SK-N-SH (cell line): ENCODE results near the gene ITIH1.
"Not testable (repeated sequence)": the region's sequence is repeated elsewhere in the genome, so short reads cannot be mapped to it uniquely, and the experiment has no call there.

Experiments used
- EP300 ChIP-seq, 2 experiments: IDR thresholded peaks; 2 replicates each; pipeline versions ENCODE4 v1.4.0 to v1.6.1; 2012; ENCODE audit warnings: borderline replicate concordance in 1 of 2, low read depth in 1 of 2, low read length in 1 of 2
- EZH2phosphoT487 ChIP-seq: fragments of 200-600 bp; sonication (generic); IDR thresholded peaks from 2 replicates; pipeline ENCODE4 v1.6.1; 2017; ENCODE audit warnings: low read depth, mixed run types, mild to moderate bottlenecking, antibody characterized with exemption, moderate library complexity, borderline replicate concordance
- FOXM1 ChIP-seq: IDR thresholded peaks from 2 replicates; pipeline ENCODE4 v1.4.0; 2012; ENCODE audit warnings: low read depth, mild to moderate bottlenecking
- JUND ChIP-seq: IDR thresholded peaks from 2 replicates; pipeline ENCODE4 v1.4.0; 2012
- POLR2AphosphoS5 ChIP-seq: IDR thresholded peaks from 2 replicates; pipeline ENCODE4 v1.6.1; 2012; ENCODE audit warnings: low read depth, low read length
- SMC3 ChIP-seq: IDR thresholded peaks from 2 replicates; pipeline ENCODE4 v1.6.1; 2012; ENCODE audit warnings: low read depth, low read length, improper control_type of control experiment
- TAF1 ChIP-seq: IDR thresholded peaks from 2 replicates; pipeline ENCODE4 v1.6.1; 2012; ENCODE audit warnings: low read depth, mild to moderate bottlenecking, low read length, moderate library complexity, borderline replicate concordance
- YY1 ChIP-seq: IDR thresholded peaks from 2 replicates; pipeline ENCODE4 v1.4.0; 2012; ENCODE audit warnings: low read depth, mild to moderate bottlenecking
- TF ChIP-seq, protein P1 (sequence below): IDR thresholded peaks from 2 replicates; pipeline ENCODE4 v1.4.0; 2012; ENCODE audit warnings: low read depth
- TF ChIP-seq, protein P2 (sequence below): fragments of 200-600 bp; sonication (generic); IDR thresholded peaks from 2 replicates; pipeline ENCODE4 v1.6.1; 2017; ENCODE audit warnings: antibody characterized with exemption, mild to moderate bottlenecking, moderate library complexity
- TF ChIP-seq, protein P3 (sequence below): fragments of 150-350 bp; IDR thresholded peaks from 2 replicates; pipeline ENCODE4 v1.6.1; 2016; ENCODE audit warnings: mild to moderate bottlenecking, low read depth, low read length
- TF ChIP-seq, protein P4 (sequence below): IDR thresholded peaks from 2 replicates; pipeline ENCODE4 v1.6.1; 2012; ENCODE audit warnings: mild to moderate bottlenecking, low read depth, low read length, moderate library complexity

DNA sequence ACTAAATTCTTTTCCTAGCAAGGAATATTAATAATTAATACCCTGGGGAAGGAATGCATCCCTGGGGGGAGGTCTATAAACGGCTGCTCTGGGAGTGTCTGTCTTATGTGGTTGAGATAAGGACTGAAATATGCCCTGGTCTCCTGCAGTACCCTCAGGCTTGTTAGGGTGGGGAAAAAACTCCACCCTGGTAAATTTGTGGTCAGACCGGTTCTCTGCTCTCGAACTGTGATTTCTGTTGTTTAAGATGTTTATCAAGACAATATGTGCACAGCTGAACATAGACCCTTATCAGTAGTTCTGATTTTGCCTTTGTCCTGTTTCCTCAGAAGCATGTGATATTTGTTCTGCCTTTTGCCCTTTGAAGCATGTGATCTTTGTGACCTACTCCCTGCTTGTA is 48.6 kb upstream of the ITIH1 start:
- TF ChIP-seq, protein P1, sequence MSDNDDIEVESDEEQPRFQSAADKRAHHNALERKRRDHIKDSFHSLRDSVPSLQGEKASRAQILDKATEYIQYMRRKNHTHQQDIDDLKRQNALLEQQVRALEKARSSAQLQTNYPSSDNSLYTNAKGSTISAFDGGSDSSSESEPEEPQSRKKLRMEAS: not testable (repeated sequence)
- TF ChIP-seq, protein P2, sequence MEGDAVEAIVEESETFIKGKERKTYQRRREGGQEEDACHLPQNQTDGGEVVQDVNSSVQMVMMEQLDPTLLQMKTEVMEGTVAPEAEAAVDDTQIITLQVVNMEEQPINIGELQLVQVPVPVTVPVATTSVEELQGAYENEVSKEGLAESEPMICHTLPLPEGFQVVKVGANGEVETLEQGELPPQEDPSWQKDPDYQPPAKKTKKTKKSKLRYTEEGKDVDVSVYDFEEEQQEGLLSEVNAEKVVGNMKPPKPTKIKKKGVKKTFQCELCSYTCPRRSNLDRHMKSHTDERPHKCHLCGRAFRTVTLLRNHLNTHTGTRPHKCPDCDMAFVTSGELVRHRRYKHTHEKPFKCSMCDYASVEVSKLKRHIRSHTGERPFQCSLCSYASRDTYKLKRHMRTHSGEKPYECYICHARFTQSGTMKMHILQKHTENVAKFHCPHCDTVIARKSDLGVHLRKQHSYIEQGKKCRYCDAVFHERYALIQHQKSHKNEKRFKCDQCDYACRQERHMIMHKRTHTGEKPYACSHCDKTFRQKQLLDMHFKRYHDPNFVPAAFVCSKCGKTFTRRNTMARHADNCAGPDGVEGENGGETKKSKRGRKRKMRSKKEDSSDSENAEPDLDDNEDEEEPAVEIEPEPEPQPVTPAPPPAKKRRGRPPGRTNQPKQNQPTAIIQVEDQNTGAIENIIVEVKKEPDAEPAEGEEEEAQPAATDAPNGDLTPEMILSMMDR: not testable (repeated sequence)
- not testable (repeated sequence) for TF ChIP-seq POLR2AphosphoS5; EZH2phosphoT487; YY1; EP300 (IDR thresholded peaks at IDR 0.05; ENCODE audit: borderline replicate concordance in 1 of 2, low read depth in 1 of 2, low read length in 1 of 2); TAF1; FOXM1; SMC3; JUND
- TF ChIP-seq, protein P3, sequence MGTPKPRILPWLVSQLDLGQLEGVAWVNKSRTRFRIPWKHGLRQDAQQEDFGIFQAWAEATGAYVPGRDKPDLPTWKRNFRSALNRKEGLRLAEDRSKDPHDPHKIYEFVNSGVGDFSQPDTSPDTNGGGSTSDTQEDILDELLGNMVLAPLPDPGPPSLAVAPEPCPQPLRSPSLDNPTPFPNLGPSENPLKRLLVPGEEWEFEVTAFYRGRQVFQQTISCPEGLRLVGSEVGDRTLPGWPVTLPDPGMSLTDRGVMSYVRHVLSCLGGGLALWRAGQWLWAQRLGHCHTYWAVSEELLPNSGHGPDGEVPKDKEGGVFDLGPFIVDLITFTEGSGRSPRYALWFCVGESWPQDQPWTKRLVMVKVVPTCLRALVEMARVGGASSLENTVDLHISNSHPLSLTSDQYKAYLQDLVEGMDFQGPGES: not testable (repeated sequence)
- TF ChIP-seq, protein P4, sequence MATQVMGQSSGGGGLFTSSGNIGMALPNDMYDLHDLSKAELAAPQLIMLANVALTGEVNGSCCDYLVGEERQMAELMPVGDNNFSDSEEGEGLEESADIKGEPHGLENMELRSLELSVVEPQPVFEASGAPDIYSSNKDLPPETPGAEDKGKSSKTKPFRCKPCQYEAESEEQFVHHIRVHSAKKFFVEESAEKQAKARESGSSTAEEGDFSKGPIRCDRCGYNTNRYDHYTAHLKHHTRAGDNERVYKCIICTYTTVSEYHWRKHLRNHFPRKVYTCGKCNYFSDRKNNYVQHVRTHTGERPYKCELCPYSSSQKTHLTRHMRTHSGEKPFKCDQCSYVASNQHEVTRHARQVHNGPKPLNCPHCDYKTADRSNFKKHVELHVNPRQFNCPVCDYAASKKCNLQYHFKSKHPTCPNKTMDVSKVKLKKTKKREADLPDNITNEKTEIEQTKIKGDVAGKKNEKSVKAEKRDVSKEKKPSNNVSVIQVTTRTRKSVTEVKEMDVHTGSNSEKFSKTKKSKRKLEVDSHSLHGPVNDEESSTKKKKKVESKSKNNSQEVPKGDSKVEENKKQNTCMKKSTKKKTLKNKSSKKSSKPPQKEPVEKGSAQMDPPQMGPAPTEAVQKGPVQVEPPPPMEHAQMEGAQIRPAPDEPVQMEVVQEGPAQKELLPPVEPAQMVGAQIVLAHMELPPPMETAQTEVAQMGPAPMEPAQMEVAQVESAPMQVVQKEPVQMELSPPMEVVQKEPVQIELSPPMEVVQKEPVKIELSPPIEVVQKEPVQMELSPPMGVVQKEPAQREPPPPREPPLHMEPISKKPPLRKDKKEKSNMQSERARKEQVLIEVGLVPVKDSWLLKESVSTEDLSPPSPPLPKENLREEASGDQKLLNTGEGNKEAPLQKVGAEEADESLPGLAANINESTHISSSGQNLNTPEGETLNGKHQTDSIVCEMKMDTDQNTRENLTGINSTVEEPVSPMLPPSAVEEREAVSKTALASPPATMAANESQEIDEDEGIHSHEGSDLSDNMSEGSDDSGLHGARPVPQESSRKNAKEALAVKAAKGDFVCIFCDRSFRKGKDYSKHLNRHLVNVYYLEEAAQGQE: not testable (repeated sequence)
